Neural cell (in vitro differentiated cells): Measurements from ENCODE around the gene EIF4G3. TPM values are rescaled to one million over a fixed set of nuclear protein-coding genes. Genes with fewer than 3 reads are reported as not detected.

Experiments
- H2AFZ ChIP-seq: fragments of 200-600, 300-800 bp; sonication (generic), shearing (Covaris generic); 2 replicates; pipeline ENCODE4 v1.6.0; 2014; ENCODE audit warnings: low read depth, mild to moderate bottlenecking, antibody characterized with exemption, low read length, moderate library complexity
- H3F3A ChIP-seq: fragments of 200-600 bp; shearing (Covaris generic); 2 replicates; pipeline ENCODE4 v1.6.1; 2016; ENCODE audit warnings: mild to moderate bottlenecking, moderate library complexity, mixed read lengths, antibody characterized with exemption, low read length; ENCODE audit not compliant: insufficient read depth, poor library complexity, severe bottlenecking
- H3K27ac ChIP-seq: fragments of 200-600, 300-800 bp; sonication (generic), shearing (Covaris generic); 2 replicates; pipeline ENCODE4 v1.5.1; 2014; ENCODE audit warnings: mild to moderate bottlenecking, low read length, moderate library complexity
- H3K27me3 ChIP-seq: fragments of 300-800, 200-600 bp; sonication (generic), shearing (Covaris generic); 2 replicates; pipeline ENCODE4 v1.6.0; 2014; ENCODE audit warnings: mild to moderate bottlenecking, low read depth, low read length, moderate library complexity; ENCODE audit not compliant: insufficient read depth
- H3K36me3 ChIP-seq: fragments of 300-800, 200-600 bp; sonication (generic), shearing (Covaris generic); 2 replicates; pipeline ENCODE4 v1.5.1; 2014; ENCODE audit warnings: mild to moderate bottlenecking, antibody characterized with exemption, low read length, moderate library complexity; ENCODE audit not compliant: insufficient read depth
- H3K4me2 ChIP-seq: fragments of 300-800, 200-600 bp; sonication (generic), shearing (Covaris generic); 2 replicates; pipeline ENCODE4 v1.6.0; 2014; ENCODE audit warnings: mild to moderate bottlenecking, low read length
- H3K4me3 ChIP-seq: fragments of 300-800, 200-600 bp; sonication (generic), shearing (Covaris generic); 2 replicates; pipeline ENCODE4 v1.5.1; 2014; ENCODE audit warnings: mild to moderate bottlenecking, low read length, moderate library complexity
- H3K79me2 ChIP-seq: fragments of 200-600 bp; shearing (Covaris generic); replicated peaks from 2 replicates; pipeline ENCODE4 v1.6.0; 2014; ENCODE audit warnings: mild to moderate bottlenecking, low read length, moderate library complexity; ENCODE audit not compliant: insufficient read depth
- H3K9ac ChIP-seq: fragments of 300-800, 200-600 bp; sonication (generic), shearing (Covaris generic); 2 replicates; pipeline ENCODE4 v1.6.1; 2016; ENCODE audit warnings: mild to moderate bottlenecking, low read length, mixed read lengths
- H3K9me2 ChIP-seq: fragments of 200-600 bp; shearing (Covaris generic); 2 replicates; pipeline ENCODE4 v1.6.1; 2016; ENCODE audit warnings: mild to moderate bottlenecking, low read length, mixed read lengths; ENCODE audit not compliant: insufficient read depth
- H3K9me3 ChIP-seq: fragments of 200-600, 300-800 bp; sonication (generic), shearing (Covaris generic); 2 replicates; pipeline ENCODE4 v1.6.1; 2016; ENCODE audit warnings: mild to moderate bottlenecking, mixed run types, low read length, moderate library complexity, mixed read lengths
- H4K20me1 ChIP-seq: fragments of 200-600 bp; shearing (Covaris generic); 2 replicates; pipeline ENCODE4 v1.6.1; 2016; ENCODE audit warnings: mild to moderate bottlenecking, mixed run types; ENCODE audit not compliant: insufficient read depth
- EP300 ChIP-seq: fragments of 450-650 bp; conservative IDR thresholded peaks from 2 replicates; pipeline ENCODE4 v1.6.1; 2014; ENCODE audit warnings: antibody characterized with exemption, mild to moderate bottlenecking, moderate library complexity; ENCODE audit not compliant: poor library complexity, severe bottlenecking
- EZH2 ChIP-seq: fragments of 200-600, 300-800 bp; shearing (Covaris generic), sonication (generic); IDR thresholded peaks from 2 replicates; pipeline ENCODE4 v1.6.1; 2014; ENCODE audit warnings: antibody characterized with exemption, low read length, borderline replicate concordance, mild to moderate bottlenecking; ENCODE audit not compliant: insufficient read depth, poor library complexity, severe bottlenecking
- MXI1 ChIP-seq: fragments of 450-650 bp; conservative IDR thresholded peaks from 2 replicates; pipeline ENCODE4 v1.6.1; 2014; ENCODE audit warnings: antibody characterized with exemption, mild to moderate bottlenecking; ENCODE audit not compliant: poor library complexity, severe bottlenecking
- POLR2AphosphoS5 ChIP-seq: IDR thresholded peaks from 2 replicates; pipeline ENCODE4 v1.6.1; 2012
- RAD21 ChIP-seq: fragments of 450-650 bp; conservative IDR thresholded peaks from 2 replicates; pipeline ENCODE4 v1.6.1; 2014; ENCODE audit warnings: antibody characterized with exemption, mild to moderate bottlenecking, moderate library complexity
- SMC3 ChIP-seq: fragments of 450-650 bp; conservative IDR thresholded peaks from 2 replicates; pipeline ENCODE4 v1.6.1; 2014; ENCODE audit warnings: antibody characterized with exemption, mild to moderate bottlenecking, moderate library complexity; ENCODE audit not compliant: poor library complexity
- TAF1 ChIP-seq: IDR thresholded peaks from 2 replicates; pipeline ENCODE4 v1.6.1; 2012; ENCODE audit warnings: low read depth
- polyA plus RNA-seq: library from polyadenylated mRNA; depleted of rRNA; stranded (reverse); fragments of >200 nt; gene quantifications from 2 replicates; pipeline ENCODE4 v1.2.3, GENCODE V29; 2014
- TF ChIP-seq, protein P1 (sequence below): IDR thresholded peaks from 2 replicates; pipeline ENCODE4 v1.6.1; 2012; ENCODE audit warnings: borderline replicate concordance
- TF ChIP-seq, protein P2 (sequence below): fragments of 450-650 bp; IDR thresholded peaks from 2 replicates; pipeline ENCODE4 v1.5.1; 2014; ENCODE audit warnings: antibody characterized with exemption, mild to moderate bottlenecking, moderate library complexity; ENCODE audit not compliant: poor library complexity, severe bottlenecking

EIF4G3 gene
- polyA plus RNA-seq, 1 donor from 2014 or later: 56.9 TPM

DNA sequence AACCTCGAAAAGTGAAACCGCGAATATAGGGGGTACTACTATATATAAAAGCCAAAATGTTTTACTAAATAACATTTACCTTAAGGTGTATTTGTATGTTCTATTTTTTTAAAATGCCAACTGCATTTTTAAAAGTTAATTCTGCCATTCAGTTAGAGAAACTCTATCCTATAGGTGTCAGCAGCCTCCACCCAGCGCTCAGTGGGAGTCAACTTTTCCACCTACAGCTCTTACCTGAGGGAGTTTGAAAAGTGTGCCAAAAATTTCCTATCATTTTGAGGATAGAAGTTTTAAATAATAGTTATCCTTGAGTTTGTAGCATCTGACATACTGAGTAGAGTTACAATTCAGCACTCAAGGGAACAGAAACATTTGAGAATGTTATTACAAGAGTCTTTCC, 383.5 kb downstream of the EIF4G3 start:
- no peak overlapping the region for H3K27ac ChIP-seq
- H3K4me3 ChIP-seq: no peak overlapping the region
- no peak overlapping the region for H2AFZ ChIP-seq
- no peaks in the 10 kb centered on the region for H4K20me1 ChIP-seq
- no peaks in the 10 kb centered on the region for H3K27me3 ChIP-seq
- H3K9me3 ChIP-seq: no peaks in the 10 kb centered on the region
- H3K9me2 ChIP-seq: no peaks in the 10 kb centered on the region
- no peaks in the 10 kb centered on the region for H3K36me3 ChIP-seq
- no peaks in the 10 kb centered on the region for H3K79me2 ChIP-seq
- H3K9ac ChIP-seq: no peak overlapping the region
- peaks cover 2% of the 10 kb centered on the region for H3F3A ChIP-seq
- TF ChIP-seq MXI1 (no peak), POLR2AphosphoS5 (no peak), EP300 (no peak), EZH2 (no peak), RAD21 (no peak), SMC3 (no peak), TAF1 (no peak)
- TF ChIP-seq, protein P1, sequence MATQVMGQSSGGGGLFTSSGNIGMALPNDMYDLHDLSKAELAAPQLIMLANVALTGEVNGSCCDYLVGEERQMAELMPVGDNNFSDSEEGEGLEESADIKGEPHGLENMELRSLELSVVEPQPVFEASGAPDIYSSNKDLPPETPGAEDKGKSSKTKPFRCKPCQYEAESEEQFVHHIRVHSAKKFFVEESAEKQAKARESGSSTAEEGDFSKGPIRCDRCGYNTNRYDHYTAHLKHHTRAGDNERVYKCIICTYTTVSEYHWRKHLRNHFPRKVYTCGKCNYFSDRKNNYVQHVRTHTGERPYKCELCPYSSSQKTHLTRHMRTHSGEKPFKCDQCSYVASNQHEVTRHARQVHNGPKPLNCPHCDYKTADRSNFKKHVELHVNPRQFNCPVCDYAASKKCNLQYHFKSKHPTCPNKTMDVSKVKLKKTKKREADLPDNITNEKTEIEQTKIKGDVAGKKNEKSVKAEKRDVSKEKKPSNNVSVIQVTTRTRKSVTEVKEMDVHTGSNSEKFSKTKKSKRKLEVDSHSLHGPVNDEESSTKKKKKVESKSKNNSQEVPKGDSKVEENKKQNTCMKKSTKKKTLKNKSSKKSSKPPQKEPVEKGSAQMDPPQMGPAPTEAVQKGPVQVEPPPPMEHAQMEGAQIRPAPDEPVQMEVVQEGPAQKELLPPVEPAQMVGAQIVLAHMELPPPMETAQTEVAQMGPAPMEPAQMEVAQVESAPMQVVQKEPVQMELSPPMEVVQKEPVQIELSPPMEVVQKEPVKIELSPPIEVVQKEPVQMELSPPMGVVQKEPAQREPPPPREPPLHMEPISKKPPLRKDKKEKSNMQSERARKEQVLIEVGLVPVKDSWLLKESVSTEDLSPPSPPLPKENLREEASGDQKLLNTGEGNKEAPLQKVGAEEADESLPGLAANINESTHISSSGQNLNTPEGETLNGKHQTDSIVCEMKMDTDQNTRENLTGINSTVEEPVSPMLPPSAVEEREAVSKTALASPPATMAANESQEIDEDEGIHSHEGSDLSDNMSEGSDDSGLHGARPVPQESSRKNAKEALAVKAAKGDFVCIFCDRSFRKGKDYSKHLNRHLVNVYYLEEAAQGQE: no peak
- TF ChIP-seq, protein P2, sequence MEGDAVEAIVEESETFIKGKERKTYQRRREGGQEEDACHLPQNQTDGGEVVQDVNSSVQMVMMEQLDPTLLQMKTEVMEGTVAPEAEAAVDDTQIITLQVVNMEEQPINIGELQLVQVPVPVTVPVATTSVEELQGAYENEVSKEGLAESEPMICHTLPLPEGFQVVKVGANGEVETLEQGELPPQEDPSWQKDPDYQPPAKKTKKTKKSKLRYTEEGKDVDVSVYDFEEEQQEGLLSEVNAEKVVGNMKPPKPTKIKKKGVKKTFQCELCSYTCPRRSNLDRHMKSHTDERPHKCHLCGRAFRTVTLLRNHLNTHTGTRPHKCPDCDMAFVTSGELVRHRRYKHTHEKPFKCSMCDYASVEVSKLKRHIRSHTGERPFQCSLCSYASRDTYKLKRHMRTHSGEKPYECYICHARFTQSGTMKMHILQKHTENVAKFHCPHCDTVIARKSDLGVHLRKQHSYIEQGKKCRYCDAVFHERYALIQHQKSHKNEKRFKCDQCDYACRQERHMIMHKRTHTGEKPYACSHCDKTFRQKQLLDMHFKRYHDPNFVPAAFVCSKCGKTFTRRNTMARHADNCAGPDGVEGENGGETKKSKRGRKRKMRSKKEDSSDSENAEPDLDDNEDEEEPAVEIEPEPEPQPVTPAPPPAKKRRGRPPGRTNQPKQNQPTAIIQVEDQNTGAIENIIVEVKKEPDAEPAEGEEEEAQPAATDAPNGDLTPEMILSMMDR: no peak
- H3K4me2 ChIP-seq: no peak overlapping the region

GRCh38 chr1:20792196-20792595, 384.5 kb downstream of the EIF4G3 start:
- no peaks in the 10 kb centered on the region for H3K27me3 ChIP-seq
- H3K4me2 ChIP-seq: no peak overlapping the region
- no peak overlapping the region for H3K9ac ChIP-seq
- H3K36me3 ChIP-seq: no peaks in the 10 kb centered on the region
- TF ChIP-seq POLR2AphosphoS5: no peak
- no peak for TF ChIP-seq EZH2
- no peak overlapping the region for H3K27ac ChIP-seq
- no peaks in the 10 kb centered on the region for H3K9me2 ChIP-seq
- H3F3A ChIP-seq: peaks cover 8% of the 10 kb centered on the region
- no peak overlapping the region for H2AFZ ChIP-seq
- H3K79me2 ChIP-seq: no peaks in the 10 kb centered on the region
- H3K4me3 ChIP-seq: no peak overlapping the region
- no peaks in the 10 kb centered on the region for H3K9me3 ChIP-seq
- H4K20me1 ChIP-seq: no peaks in the 10 kb centered on the region

DNA sequence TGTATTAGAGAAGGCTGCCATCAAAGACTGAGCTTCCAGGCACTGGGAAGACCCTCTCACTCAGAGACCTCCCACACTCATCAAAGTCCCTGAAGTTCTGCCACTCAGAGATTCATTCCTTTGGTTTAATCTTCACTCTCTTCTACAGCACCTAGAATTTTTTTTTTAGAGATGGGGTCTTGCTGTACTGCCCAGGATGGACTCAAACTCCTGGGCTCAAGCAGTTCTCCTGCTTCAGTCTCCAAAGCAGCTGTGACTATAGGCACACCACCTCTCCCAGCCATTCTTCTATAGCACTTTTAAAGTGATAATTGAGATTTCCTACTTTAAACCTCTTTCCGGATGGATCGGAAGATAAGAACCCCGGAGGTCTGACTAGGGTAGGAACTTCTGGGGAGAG, 385.9 kb downstream of the EIF4G3 start:
- H3K9ac ChIP-seq: no peak overlapping the region
- peaks cover 4% of the 10 kb centered on the region for H4K20me1 ChIP-seq
- H3K4me3 ChIP-seq: no peak overlapping the region
- no peaks in the 10 kb centered on the region for H3K9me3 ChIP-seq
- H3F3A ChIP-seq: peaks cover 13% of the 10 kb centered on the region
- no peaks in the 10 kb centered on the region for H3K27me3 ChIP-seq
- no peaks in the 10 kb centered on the region for H3K36me3 ChIP-seq
- H3K4me2 ChIP-seq: no peak overlapping the region
- no peak overlapping the region for H2AFZ ChIP-seq
- no peak overlapping the region for H3K27ac ChIP-seq
- H3K9me2 ChIP-seq: no peaks in the 10 kb centered on the region
- peaks cover 4% of the 10 kb centered on the region for H3K79me2 ChIP-seq
- TF ChIP-seq, protein P1: no peak
- TF ChIP-seq EZH2 (no peak), MXI1 (no peak), SMC3 (no peak), POLR2AphosphoS5 (no peak), TAF1 (no peak), RAD21 (no peak), EP300 (no peak)
- TF ChIP-seq, protein P2: no peak
